ENCODE measurements around the gene NCMAP.

NCMAP gene

GRCh38 chr1:24575905-24576587 is 20.2 kb downstream of the NCMAP start:
- no peak for DNase-seq

DNA sequence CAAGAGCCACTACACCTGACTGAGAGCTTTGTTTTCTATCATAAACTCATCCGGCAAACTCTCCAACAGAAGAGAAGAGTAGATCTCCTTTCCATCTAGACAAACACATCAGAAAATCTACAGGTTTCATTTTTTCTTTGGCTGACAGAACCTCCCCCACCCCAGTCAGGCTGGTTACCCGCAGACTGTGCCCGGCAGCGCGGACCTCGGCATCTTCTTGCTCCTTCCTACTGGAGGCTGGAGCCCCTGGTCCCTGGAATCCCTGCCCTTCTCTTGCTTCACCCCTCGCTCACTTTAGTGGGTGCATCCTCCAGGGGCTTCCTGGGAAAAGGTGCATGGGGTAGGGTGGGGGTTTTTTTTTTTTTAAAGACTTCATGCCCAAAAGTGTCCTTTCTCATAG is 23.0 kb downstream of the NCMAP start:
- no peak for DNase-seq

GRCh38 chr1:24580756-24581155 is 24.9 kb downstream of the NCMAP start:
- DNase-seq: no peak

- no peak for DNase-seq
Measured at GRCh38 chr1:24584171-24584647, 28.3 kb downstream of the NCMAP start.

DNA sequence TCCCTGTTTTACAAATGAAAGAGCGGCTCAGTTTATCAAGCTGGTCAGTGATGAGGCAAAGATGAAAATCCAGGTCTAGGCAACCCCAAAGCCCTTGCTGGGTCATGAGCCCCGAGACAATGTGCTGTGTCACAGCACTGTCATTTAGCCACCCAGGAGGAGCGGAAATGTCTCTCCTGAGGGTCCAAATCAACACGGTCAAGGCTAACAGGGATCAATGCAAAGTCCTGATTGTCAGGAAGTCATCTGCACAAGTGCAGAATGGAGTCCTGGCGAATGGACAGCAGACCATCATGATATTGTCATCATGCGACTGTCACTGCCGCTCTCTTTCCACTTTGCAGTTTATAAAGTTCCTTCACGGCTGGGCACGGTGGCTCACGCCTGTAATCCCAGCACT is 30.2 kb downstream of the NCMAP start:
- DNase-seq: no peak

DNA sequence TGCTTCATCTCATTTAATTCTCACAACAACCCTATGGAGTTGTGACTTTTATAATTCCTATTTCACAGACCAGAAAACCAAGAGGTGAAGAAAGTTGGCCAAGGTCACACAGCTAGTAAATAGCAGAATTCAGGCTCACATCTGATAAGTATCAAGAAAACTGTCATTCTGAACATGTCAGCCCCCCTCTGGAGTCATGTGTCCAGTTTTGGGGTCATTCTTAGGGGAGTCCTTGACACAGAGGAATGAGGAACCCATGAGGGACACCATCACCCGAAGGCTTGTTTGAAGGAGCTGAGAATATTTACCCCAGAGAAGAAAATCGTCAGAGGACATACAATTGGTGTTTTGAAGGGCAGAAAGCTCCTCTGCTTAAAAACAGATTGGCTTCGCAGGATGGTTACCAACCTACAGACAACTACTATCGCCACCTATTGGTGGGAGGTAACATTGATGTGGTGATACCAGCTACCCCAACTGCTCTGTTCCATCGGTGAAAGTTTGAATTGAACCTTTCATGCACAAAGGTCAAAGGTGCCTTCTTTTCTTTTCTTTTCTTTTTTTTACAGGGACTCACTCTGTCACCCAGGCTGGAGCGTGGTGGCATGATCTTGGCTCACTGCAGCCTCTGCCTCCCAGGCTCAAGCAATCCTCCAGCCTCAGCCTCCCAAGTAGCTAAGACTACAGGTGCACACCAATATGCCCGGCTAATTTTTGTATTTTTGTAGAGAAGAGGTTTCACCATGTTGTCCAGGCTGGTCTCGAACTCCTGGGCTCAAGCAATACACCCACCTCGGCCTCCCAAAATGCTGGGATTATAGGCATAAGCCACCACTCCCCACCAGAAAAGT is 31.3 kb downstream of the NCMAP start:
- DNase-seq: peak; percentile 71

- no peak for DNase-seq
Measured at GRCh38 chr1:24588573-24588972, 32.7 kb downstream of the NCMAP start.

DNA sequence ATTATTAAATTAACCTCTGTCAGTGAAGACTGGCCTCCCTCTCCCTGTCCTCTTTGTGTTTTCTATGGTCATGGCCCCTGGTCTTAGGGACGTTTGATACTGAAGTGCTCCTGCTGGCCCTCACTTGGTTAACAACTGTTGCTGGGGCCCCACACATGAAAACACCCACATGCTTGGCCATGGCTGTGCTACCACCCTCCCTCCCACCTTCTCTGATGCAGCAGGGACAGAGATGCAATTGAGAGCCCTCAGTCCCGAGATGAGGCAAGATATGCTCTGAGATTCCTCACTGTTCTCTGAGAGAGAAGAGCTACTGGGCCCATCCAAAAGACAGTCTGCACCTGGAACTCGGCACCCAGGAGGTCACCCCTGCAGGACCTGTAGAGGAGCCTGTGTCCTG is 33.3 kb downstream of the NCMAP start:
- DNase-seq: no peak

DNA sequence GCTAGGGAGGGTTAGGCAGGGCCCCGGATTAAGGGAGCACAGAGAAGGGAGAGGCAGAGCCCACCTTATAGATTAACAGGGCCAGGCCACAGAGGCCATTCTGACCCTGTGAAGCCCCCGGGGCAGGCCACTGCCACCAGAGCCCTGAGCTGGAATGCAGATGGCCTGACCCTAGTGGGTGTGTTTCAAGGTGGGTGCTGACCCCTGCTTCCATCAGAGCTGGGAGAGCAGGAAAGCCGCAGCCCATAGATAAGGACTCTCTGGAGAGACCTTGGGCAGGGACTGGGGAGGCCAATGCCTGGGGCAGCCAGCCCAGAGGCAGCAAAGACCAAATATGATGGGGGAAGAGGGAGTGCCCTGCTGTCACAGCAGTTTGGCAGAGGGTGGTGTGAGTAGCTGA is 35.9 kb downstream of the NCMAP start:
- DNase-seq: no peak

- no peak for DNase-seq
Measured at GRCh38 chr1:24594328-24594598, 38.4 kb downstream of the NCMAP start.

GRCh38 chr1:24596401-24596880 is 40.6 kb downstream of the NCMAP start:
- DNase-seq: no peak

- no peak for DNase-seq
Measured at GRCh38 chr1:24599265-24599664, 43.4 kb downstream of the NCMAP start.

- no peak for DNase-seq
Measured at GRCh38 chr1:24600551-24600950, 44.7 kb downstream of the NCMAP start.

- no peak for DNase-seq
Measured at GRCh38 chr1:24605534-24606295, 49.8 kb downstream of the NCMAP start.

GRCh38 chr1:24606296-24606605 is 50.4 kb downstream of the NCMAP start:
- no peak for DNase-seq

- no peak for DNase-seq
Measured at GRCh38 chr1:24606621-24607020, 50.7 kb downstream of the NCMAP start.

DNA sequence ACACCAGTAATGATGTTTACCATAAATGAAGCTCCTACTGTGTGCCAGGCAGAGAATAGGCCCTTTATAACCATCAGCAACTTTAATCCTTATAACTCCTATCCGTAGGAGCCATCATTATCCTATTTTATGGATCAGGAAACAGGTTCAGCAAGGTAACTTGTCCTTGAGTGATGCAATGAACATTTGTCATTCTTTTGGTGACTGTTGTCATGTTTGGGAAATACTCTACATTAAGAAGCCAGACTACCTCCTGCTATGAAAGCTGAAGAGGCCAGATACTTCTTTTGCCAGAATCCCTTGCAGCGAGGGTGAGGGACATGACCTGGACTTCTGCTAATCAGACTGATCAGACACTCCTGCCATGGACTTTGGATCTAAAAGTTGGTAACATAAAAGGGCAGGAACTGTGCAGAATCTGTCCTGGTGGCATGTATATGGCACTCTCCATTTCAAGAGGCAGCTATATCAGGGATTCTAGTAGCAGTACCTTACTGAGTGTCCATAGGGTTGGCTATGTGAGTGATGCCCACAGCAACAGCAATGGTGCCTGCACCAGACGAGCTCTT is 54.1 kb downstream of the NCMAP start:
- DNase-seq: no peak

DNA sequence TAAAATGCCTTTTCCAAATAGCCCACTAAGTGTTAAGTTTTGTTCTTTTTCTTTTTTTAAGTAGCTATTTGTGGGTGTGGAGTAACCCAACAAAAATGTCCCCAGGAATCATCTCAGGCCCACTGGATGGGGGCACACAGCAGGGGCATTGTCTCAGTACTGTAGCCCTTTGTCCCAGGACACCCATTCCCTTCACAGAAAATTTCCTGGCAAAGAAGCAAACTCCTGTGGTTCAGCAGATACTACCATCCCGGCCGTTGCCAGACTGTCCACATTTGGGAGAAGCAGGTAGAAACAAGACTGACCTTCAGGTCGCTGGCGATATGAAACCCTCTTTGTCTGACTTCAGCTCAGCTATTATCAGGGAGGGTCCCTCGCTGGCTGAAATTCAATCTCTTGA is 63.5 kb downstream of the NCMAP start:
- no peak for DNase-seq

DNA sequence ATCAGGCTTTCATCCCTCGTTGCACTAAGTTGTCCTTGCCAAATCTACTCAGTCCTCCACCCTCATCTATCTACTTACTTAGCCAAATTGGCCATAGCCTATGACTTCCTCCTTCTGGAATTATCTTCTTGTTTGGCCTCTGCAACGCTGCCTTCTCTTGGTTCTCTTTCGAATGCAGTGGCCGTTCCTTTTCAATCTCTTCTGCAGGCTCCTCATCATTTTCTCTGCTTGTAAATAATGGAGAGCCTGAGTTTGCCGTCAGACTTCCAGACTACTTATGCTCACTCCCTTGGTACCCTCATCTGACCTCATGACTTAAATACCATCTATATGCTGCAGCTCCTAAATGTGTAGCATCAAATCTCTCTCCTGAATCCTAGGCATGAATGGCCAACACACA is 64.8 kb downstream of the NCMAP start:
- no peak for DNase-seq

- no peak for DNase-seq
Measured at GRCh38 chr1:24621121-24621520, 65.2 kb downstream of the NCMAP start.

DNA sequence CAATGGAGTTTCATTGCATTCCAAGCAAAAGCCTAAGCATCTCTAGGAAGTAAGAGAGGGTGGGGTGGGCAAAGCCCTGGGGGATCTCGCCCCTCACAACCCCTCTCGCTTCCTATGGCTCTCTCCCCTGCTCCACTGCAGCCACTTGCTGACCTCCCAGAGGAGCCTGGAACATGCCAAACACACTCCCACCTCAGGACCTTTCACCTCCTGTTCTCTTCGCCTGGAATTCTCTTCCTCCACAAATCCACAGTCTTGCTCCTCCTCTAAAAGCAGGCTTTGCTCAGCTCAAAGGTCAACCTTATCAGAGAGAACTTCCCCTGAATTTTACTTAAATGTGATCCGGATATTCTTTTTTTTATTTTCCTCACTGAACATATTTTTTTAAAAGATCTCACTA is 66.3 kb downstream of the NCMAP start:
- DNase-seq: no peak

- DNase-seq: no peak
Measured at GRCh38 chr1:24632832-24633175, 76.9 kb downstream of the NCMAP start.

DNA sequence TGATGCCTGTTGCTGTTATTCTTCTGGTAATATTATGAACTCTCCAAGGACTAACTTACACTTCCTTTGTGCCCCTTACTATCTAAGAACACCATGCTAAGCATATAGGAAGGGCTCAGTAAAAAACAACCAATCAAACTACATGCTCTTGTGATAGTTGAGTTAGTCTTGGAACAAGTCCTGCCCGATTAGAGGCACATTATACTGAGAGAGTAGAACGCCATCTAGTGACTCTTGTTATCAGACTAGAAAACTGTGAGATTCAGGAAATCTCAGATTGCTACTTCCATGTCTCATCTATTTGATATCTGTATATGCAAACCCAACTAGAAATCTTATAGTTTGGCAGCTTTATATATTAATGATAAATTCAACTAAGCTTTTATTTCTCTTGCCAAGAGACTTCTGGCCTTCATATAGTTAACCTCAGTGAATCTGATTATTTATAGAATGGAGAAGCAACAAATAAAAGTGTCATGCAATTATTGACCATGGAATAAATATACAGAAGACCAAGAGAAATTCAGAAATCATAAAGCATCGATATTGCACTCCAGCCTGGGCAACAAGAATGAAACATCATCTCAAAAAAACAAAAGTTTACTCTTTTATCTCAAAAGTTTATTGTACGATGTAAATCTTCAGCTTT is 79.4 kb downstream of the NCMAP start:
- DNase-seq: no peak

All from stimulated activated CD4-positive, alpha-beta T cell treated with anti-CD3 and anti-CD28 coated beads, Interleukin-4, amount 100 ng/mL, for 24 hours (primary cell).